PC-3 (cell line): ENCODE data around the gene SCRT2.

Experiments
- EZH2 ChIP-seq: fragments of 300-600 bp; sonication (generic); IDR thresholded peaks from one replicate; pipeline ENCODE4 v1.6.1; 2017; ENCODE audit warnings: antibody characterized with exemption, mild to moderate bottlenecking, low read length; ENCODE audit not compliant: unreplicated experiment
- TF ChIP-seq, protein P1 (sequence below): fragments of 300-600 bp; sonication (generic); conservative IDR thresholded peaks from 2 replicates; pipeline ENCODE4 v1.5.1; 2017; ENCODE audit warnings: antibody characterized with exemption, low read depth, mild to moderate bottlenecking, low read length

GRCh38 chr20:637559-637958 lies 38.0 kb downstream of the SCRT2 start:
- no peak for TF ChIP-seq EZH2
- TF ChIP-seq, protein P1, sequence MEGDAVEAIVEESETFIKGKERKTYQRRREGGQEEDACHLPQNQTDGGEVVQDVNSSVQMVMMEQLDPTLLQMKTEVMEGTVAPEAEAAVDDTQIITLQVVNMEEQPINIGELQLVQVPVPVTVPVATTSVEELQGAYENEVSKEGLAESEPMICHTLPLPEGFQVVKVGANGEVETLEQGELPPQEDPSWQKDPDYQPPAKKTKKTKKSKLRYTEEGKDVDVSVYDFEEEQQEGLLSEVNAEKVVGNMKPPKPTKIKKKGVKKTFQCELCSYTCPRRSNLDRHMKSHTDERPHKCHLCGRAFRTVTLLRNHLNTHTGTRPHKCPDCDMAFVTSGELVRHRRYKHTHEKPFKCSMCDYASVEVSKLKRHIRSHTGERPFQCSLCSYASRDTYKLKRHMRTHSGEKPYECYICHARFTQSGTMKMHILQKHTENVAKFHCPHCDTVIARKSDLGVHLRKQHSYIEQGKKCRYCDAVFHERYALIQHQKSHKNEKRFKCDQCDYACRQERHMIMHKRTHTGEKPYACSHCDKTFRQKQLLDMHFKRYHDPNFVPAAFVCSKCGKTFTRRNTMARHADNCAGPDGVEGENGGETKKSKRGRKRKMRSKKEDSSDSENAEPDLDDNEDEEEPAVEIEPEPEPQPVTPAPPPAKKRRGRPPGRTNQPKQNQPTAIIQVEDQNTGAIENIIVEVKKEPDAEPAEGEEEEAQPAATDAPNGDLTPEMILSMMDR, result no peak
